GM21528 (cell line): Measurements from ENCODE around the gene TIMM17A.

Source experiments
- ATAC-seq: cut with Tn5 transposase; IDR thresholded peaks from one replicate; pipeline ENCODE4 v1.9.1; 2021; ENCODE audit warnings: mild to moderate bottlenecking, moderate library complexity; ENCODE audit not compliant: unreplicated experiment, low FRiP score

The TIMM17A gene

GRCh38 chr1:201955009-201955728 is at the start of gene TIMM17A:
TSS of gene TIMM17A (plus strand) at chr1:201955503. CDS start at chr1:201955527, 24 bp downstream.
- peak; percentile 99 for ATAC-seq

DNA sequence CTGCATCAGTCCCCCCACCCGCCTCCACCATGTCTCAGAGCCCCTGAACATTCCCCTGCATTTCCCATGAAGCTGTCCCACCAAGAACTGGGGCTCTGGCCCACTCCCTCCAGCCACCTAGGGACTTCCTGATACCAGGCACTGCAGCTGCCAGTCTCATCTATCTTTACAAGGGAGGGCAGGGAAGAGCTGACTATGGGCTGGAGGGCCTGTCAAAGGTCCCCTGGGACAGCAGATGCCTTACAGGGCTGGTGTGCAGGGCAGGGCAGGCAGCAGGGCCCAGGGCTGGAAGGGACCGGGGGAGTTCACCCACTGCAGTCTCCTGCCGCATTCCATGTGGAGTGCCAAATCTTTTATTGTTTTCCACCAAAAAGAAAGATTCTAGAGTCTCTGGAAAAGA is 49.0 kb upstream of the TIMM17A start:
- ATAC-seq: no peak

- ATAC-seq: no peak
Measured at GRCh38 chr1:201907621-201908020, 47.7 kb upstream of the TIMM17A start.

GRCh38 chr1:201911826-201912571 is 43.3 kb upstream of the TIMM17A start:
- ATAC-seq: no peak

DNA sequence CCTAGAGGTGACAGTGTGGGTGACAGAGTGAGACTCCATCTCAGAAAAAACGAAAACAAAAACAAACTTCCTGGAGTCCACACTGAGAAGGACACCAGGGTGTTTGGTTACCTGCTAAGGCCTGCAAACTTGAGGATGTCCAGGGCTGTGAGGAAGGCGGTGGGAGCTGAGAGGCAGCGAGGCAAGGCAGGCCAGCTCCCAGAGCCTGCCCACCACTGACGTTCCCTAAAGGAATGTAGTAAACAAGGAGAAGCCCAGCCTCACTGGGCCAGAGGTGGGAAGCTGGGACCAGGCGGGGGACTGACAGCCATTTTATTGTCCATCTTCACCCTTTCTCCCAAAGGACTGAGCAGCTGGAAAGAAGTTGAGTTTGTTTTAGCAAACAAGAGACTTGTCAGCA is 42.5 kb upstream of the TIMM17A start:
- no peak for ATAC-seq

- ATAC-seq: no peak
Measured at GRCh38 chr1:201914456-201915235, 40.7 kb upstream of the TIMM17A start.

GRCh38 chr1:201916649-201917249 is 38.6 kb upstream of the TIMM17A start:
- no peak for ATAC-seq

GRCh38 chr1:201917362-201918033 is 37.8 kb upstream of the TIMM17A start:
- ATAC-seq: no peak

DNA sequence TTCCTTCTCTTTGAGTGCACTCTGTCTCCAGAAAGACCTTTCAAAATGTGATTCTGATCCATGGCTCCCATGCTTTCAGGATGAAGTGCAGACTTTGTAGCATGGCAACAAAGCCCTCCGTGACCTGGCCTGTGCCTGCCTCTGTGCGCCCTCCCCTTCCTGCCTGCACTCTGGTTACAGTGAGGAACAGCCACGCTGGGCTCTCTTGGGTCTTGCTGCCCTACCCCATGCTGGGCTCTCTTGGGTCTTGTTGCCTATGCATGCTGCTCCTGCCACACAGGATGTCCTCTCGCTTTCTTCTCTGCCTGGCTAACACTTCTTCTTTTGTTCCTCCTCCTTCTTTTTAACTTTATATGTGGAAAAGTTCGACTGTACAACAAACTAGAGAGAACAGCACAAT is 37.0 kb upstream of the TIMM17A start:
- ATAC-seq: no peak

- no peak for ATAC-seq
Measured at GRCh38 chr1:201921952-201922558, 33.2 kb upstream of the TIMM17A start.

- no peak for ATAC-seq
Measured at GRCh38 chr1:201925301-201925567, 30.1 kb upstream of the TIMM17A start.

GRCh38 chr1:201925981-201926645 is 29.2 kb upstream of the TIMM17A start:
- ATAC-seq: no peak

DNA sequence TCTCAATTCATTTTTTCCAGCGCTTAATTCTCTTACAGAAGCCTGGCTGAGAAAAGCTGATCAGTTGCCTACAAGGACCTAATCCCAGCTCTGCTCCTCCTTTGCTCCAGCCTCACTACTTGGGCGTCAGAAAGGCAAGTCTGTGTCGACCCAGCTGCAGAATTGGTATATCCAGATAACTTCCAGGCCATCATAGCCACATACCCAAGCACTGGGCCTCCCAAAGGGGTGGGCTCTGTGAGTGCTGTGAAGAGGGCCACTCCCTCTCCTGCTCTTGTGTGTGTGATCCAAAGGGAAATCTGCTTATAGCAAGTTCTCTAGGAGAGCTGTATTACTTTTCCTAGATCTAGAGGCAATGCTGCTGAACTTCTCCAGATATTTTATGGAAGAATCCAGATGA is 27.0 kb upstream of the TIMM17A start:
- ATAC-seq: no peak

GRCh38 chr1:201930137-201930536 is 25.2 kb upstream of the TIMM17A start:
- ATAC-seq: no peak

DNA sequence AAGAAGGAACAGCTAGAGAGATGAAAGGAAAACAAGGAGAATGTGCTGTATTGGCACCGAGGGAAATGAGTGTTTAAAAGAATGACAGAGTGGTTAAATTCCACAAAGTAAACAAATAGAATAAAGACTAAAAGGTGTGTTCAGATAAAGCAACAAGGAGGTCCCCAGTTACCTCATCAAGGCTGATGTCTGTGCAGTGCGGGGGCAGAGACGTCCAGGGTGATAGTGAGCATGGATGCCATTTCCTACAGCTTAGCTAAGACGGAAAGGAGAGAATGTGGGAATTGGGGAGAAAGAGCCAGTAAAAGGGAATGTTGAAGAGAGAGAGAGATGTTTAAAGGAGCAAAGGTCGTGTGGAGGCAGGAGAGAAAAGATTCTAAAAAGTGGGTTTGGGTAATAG is 24.5 kb upstream of the TIMM17A start:
- ATAC-seq: no peak

DNA sequence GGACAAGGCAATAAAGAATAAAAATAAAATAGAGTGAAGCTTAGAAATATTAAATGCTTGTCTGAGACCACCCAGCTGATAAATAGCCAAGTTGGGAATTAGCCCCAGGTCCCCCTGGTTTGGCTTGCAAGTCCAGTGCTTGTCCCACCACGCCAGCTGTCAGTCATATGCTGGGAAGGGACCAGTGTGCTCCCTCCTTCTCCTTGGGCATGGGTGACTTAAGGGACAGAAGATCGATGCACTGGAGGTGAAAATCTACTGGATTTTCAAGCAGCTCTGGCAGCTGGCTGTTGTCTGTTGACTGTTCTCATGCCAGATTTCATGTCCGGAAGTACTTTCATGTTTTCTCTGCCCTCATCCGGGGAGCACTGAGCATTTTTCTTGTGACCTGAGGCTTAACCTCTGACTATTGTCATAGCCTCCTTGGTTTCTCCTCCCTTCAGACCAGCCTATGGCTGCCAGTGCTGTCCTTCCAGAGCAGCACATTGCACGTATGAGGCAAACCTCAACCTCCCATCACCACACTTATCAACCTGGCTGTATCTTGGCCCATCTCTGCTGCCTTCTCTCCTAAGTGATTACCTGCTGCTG is 21.4 kb upstream of the TIMM17A start:
- ATAC-seq: no peak

- ATAC-seq: no peak
Measured at GRCh38 chr1:201937624-201938213, 17.6 kb upstream of the TIMM17A start.

DNA sequence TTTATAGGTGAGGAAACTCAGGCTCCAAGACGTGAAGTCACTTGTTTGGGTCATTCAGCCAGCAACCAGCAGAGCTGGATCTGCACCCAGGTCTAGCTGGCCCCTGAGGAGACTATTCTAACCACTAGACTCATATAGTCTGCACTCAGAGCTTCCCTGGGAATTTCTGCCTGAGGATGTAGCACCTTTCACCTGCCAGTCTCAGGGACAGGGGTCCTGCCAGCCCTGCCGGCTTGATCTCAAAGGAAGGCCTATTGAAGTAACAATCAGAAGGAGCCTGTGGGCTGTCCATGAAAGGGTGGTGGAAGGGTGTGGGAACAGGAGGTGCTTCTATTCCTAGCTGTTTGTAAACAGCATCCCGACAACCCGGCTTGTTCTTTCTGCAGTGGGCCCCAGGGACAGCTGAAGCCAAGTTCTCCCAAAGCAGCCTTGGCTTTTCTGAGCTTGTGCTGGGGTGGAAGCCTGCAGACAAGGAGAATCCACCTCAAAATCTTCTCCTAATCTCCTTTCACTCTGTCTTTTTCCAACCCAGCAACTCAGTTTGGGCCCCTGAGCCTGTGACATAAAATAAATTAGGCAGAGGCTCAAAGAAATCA is 16.8 kb upstream of the TIMM17A start:
- no peak for ATAC-seq
